ENCODE results near the gene HTR4. TPM values are rescaled to one million over a fixed set of nuclear protein-coding genes. Genes with fewer than 3 reads are reported as not detected.

Gene HTR4
- polyA plus RNA-seq, 1 donor (not counting 4 experiments of a cell fraction or from before 2014, with no cell fraction given) = not detected

DNA sequence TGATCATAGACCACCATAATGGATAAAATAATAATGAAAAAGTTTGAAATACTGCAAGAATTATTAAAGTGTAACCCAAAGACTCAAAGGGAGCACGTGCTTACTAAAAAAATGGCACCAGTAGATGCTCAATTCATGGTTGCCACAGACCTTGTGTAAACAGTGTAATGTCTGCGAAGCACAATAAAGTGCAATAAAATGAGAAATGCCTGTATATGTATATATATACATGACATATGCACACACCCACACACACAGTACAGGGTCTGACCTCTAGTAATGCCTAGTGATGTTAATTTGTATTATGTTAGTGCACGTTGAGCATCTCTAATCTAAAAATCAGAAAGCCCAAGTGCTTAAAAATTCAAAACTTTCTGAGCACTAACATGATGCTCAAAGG is 218.3 kb downstream of the HTR4 start:
- Histone ChIP-seq H3K4me2 (ENCODE audit: control insufficient read depth, extremely low read depth, insufficient read depth, low read depth, low read length) (no peak overlapping the region), H3K4me3 (ENCODE audit: control insufficient read depth in 2 of 3, extremely low read depth in 1 of 3, insufficient read depth in 2 of 3, low read depth in 1 of 3, low read length in 3 of 3) (no peak overlapping the region), H3K4me1 (ENCODE audit: control insufficient read depth, extremely low read depth, insufficient read depth, low read length) (no peaks in the 10 kb centered on the region), H3K9me1 (ENCODE audit: control insufficient read depth, extremely low read depth, insufficient read depth, low read length) (no peaks in the 10 kb centered on the region), H2AFZ (ENCODE audit: control insufficient read depth, low read length) (no peak overlapping the region), H4K20me1 (ENCODE audit: control insufficient read depth, extremely low read depth, insufficient read depth, low read length) (no peaks in the 10 kb centered on the region), H3K9ac (ENCODE audit: control insufficient read depth, extremely low read depth, insufficient read depth, low read length) (no peak overlapping the region), H3K27me3 (ENCODE audit: control insufficient read depth, extremely low read depth, insufficient read depth, low read length) (no peaks in the 10 kb centered on the region), H3K79me2 (ENCODE audit: control insufficient read depth, insufficient read depth, low read length) (no peaks in the 10 kb centered on the region), H3K36me3 (ENCODE audit: control insufficient read depth in 2 of 2, extremely low read depth in 1 of 2, insufficient read depth in 2 of 2, low read length in 2 of 2) (peaks cover 6 to 10% of the 10 kb centered on the region in 2 experiments), H3K9me3 (ENCODE audit: control insufficient read depth, low read depth, low read length) (no peaks in the 10 kb centered on the region), H3K27ac (ENCODE audit: control insufficient read depth, insufficient read depth, low read length) (no peak overlapping the region)
- no peak for FAIRE-seq
- dilution Hi-C loops (cut with MboI; ENCODE audit: extremely low pct_ligation_motif_present, low sequenced_read_pairs) = no loop called here
- DNase-seq (ENCODE audit: low read depth, low spot score) = no peak
- TF ChIP-seq EZH2 (IDR thresholded peaks at IDR 0.05; ENCODE audit: low read length) = no peak

DNA sequence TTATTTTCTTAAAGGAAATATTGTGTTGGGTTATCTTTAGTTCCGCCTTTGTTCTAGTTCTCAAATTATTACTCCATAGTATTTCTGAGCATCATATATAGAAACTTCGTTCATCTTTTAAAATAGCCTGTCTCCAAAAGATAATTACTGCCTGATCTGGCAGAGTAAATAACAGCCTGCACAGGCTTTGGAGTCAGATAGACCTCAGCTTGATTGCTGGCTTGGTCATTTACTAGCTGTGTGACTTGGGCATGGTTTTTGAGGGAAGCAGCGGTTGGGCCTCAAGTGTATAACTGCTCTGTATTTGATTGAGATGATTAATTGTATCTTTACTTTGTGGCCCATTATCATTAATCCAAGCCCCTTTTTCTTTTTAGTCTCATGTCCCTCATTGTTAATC is 220.5 kb downstream of the HTR4 start:
- no peaks in the 10 kb centered on the region for H4K20me1 ChIP-seq (ENCODE audit: control insufficient read depth, extremely low read depth, insufficient read depth, low read length)
- FAIRE-seq (no peak), DNase-seq (ENCODE audit: low read depth, low spot score) (no peak)
- H3K9ac ChIP-seq (ENCODE audit: control insufficient read depth, extremely low read depth, insufficient read depth, low read length) = no peak overlapping the region
- H3K27me3 ChIP-seq (ENCODE audit: control insufficient read depth, extremely low read depth, insufficient read depth, low read length) = no peaks in the 10 kb centered on the region
- H3K4me1 ChIP-seq (ENCODE audit: control insufficient read depth, extremely low read depth, insufficient read depth, low read length) = no peaks in the 10 kb centered on the region
- H3K4me3 ChIP-seq (ENCODE audit: control insufficient read depth in 2 of 3, extremely low read depth in 1 of 3, insufficient read depth in 2 of 3, low read depth in 1 of 3, low read length in 3 of 3) = no peak overlapping the region
- no peaks in the 10 kb centered on the region for H3K9me3 ChIP-seq (ENCODE audit: control insufficient read depth, low read depth, low read length)
- TF ChIP-seq, protein P1, sequence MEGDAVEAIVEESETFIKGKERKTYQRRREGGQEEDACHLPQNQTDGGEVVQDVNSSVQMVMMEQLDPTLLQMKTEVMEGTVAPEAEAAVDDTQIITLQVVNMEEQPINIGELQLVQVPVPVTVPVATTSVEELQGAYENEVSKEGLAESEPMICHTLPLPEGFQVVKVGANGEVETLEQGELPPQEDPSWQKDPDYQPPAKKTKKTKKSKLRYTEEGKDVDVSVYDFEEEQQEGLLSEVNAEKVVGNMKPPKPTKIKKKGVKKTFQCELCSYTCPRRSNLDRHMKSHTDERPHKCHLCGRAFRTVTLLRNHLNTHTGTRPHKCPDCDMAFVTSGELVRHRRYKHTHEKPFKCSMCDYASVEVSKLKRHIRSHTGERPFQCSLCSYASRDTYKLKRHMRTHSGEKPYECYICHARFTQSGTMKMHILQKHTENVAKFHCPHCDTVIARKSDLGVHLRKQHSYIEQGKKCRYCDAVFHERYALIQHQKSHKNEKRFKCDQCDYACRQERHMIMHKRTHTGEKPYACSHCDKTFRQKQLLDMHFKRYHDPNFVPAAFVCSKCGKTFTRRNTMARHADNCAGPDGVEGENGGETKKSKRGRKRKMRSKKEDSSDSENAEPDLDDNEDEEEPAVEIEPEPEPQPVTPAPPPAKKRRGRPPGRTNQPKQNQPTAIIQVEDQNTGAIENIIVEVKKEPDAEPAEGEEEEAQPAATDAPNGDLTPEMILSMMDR (optimal IDR thresholded peaks at IDR 0.05 in 1 of 3, IDR thresholded peaks at IDR 0.05 in 1 of 3, conservative IDR thresholded peaks at IDR 0.05 in 1 of 3; ENCODE audit: extremely low read depth in 1 of 3, insufficient read depth in 2 of 3, low read length in 3 of 3) = no peak
- TF ChIP-seq EZH2 (IDR thresholded peaks at IDR 0.05; ENCODE audit: low read length) = no peak
- H2AFZ ChIP-seq (ENCODE audit: control insufficient read depth, low read length) = no peak overlapping the region
- dilution Hi-C loops (cut with MboI; ENCODE audit: extremely low pct_ligation_motif_present, low sequenced_read_pairs) = no loop called here
- no peak overlapping the region for H3K27ac ChIP-seq (ENCODE audit: control insufficient read depth, insufficient read depth, low read length)
- H3K36me3 ChIP-seq (ENCODE audit: control insufficient read depth in 2 of 2, extremely low read depth in 1 of 2, insufficient read depth in 2 of 2, low read length in 2 of 2) = peaks cover 5 to 10% of the 10 kb centered on the region in 2 experiments
- H3K9me1 ChIP-seq (ENCODE audit: control insufficient read depth, extremely low read depth, insufficient read depth, low read length) = no peaks in the 10 kb centered on the region
- no peaks in the 10 kb centered on the region for H3K79me2 ChIP-seq (ENCODE audit: control insufficient read depth, insufficient read depth, low read length)
- no peak overlapping the region for H3K4me2 ChIP-seq (ENCODE audit: control insufficient read depth, extremely low read depth, insufficient read depth, low read depth, low read length)

Other genes with a start within 250 kb of the HTR4 start
- gene ADRB2, start 172.1 kb upstream of the HTR4 start, polyA plus RNA-seq = 29.4 to 39.7 TPM (median 36.3 TPM) in 3 replicates

Data from keratinocyte (primary cell).